HCT116 (cell line): ENCODE data around the gene APIP. TPM values are rescaled to one million over a fixed set of nuclear protein-coding genes. Genes with fewer than 3 reads are reported as not detected.
A peak's percentile ranks its signal among the peaks of the same experiment; 100 is the strongest.

Source experiments
- ATAC-seq: fragments of 200-7000 bp; cut with Tn5 transposase; 2 replicates; pipeline ENCODE4 v1.9.1; 2020; ENCODE audit warnings: mild to moderate bottlenecking, moderate library complexity
- BruUV-seq: library from RNA; stranded (reverse); fragments of 400-500 nt; replicated peaks from 2 replicates; lab custom pipeline; 2021; lab: Mats Ljungman, UMichigan
- CTCF ChIA-PET: fragments of 300-600 bp; sonication (Branson Sonifier 250); formaldehyde crosslinking; loops from one replicate; lab custom pipeline; 2021; ENCODE audit warnings: antibody characterized with exemption; lab: Charles Lee
- POLR2A ChIA-PET: fragments of 300-600, 350-600 bp; sonication (Branson Sonifier 250); formaldehyde crosslinking; loops from one replicate; lab custom pipeline; 2021; ENCODE audit warnings: antibody characterized with exemption; lab: Charles Lee
- RAD21 ChIA-PET, 2 experiments: fragments of 300-600 bp; sonication (Branson Sonifier 250); formaldehyde crosslinking; loops; one replicate each; lab custom pipeline; 2023; ENCODE audit warnings: low total read pairs in 2 of 2; ENCODE audit not compliant: uncharacterized antibody in 2 of 2, unreplicated experiment in 2 of 2, low non-redundant PET in 1 of 2; lab: Charles Lee
- DNase-seq: peaks from one replicate; pipeline ENCODE4 v3.0.0-alpha.2; 2010; ENCODE audit warnings: low read depth, low spot score
- H2AFZ ChIP-seq: fragments of 200-600 bp; shearing (Covaris generic), sonication (generic); 2 replicates; pipeline ENCODE4 v1.6.1; 2017; ENCODE audit warnings: low read depth, mixed run types, mixed read lengths, antibody characterized with exemption, low read length; ENCODE audit not compliant: poor library complexity, severe bottlenecking
- H3K27ac ChIP-seq: 2 replicates; pipeline ENCODE4 v1.5.1; 2012; ENCODE audit warnings: low read depth, low read length
- H3K27me3 ChIP-seq: fragments of 200-600 bp; sonication (generic); 2 replicates; pipeline ENCODE4 v1.6.1; 2016; ENCODE audit warnings: mixed run types, low read length, mixed read lengths; ENCODE audit not compliant: insufficient read depth
- H3K36me3 ChIP-seq, 2 experiments: fragments of 200-500 bp in 1 of 2; fragments of 200-600 bp in 1 of 2; sonication (Bioruptor generic) in 1 of 2; sonication (generic) in 1 of 2; 2 replicates each; pipeline versions ENCODE4 v1.5.1 to v1.6.1; 2014 to 2016; ENCODE audit warnings: low read length in 2 of 2, inconsistent platforms in 1 of 2, mixed read lengths in 1 of 2, mixed run types in 1 of 2; ENCODE audit not compliant: insufficient read depth in 2 of 2, control insufficient read depth in 1 of 2
- H3K4me1 ChIP-seq, 2 experiments: fragments of 200-600 bp in 1 of 2; sonication (generic) in 1 of 2; 2 replicates each; pipeline versions ENCODE4 v1.5.1 to v1.6.1; 2012 to 2017; ENCODE audit warnings: low read length in 2 of 2, inconsistent platforms in 1 of 2, mild to moderate bottlenecking in 1 of 2, mixed read lengths in 1 of 2, mixed run types in 1 of 2, moderate library complexity in 1 of 2; ENCODE audit not compliant: insufficient read depth in 2 of 2, control insufficient read depth in 1 of 2
- H3K4me2 ChIP-seq: fragments of 200-600 bp; sonication (generic); 2 replicates; pipeline ENCODE4 v1.6.1; 2017; ENCODE audit warnings: mixed run types, low read length, mixed read lengths
- H3K4me3 ChIP-seq, 2 experiments: fragments of 200-600 bp in 1 of 2; sonication (generic) in 1 of 2; replicated peaks in 1 of 2; 2 replicates each; pipeline ENCODE4 v1.5.1; 2011 to 2016; ENCODE audit warnings: low read length in 2 of 2, control low read depth in 1 of 2, low read depth in 1 of 2, mild to moderate bottlenecking in 1 of 2, mixed read lengths in 1 of 2, mixed run types in 1 of 2
- H3K79me2 ChIP-seq: fragments of 200-600 bp; sonication (generic); 2 replicates; pipeline ENCODE4 v1.6.1; 2017; ENCODE audit warnings: mild to moderate bottlenecking, mixed run types, low read length, moderate library complexity, mixed read lengths; ENCODE audit not compliant: insufficient read depth
- H3K9ac ChIP-seq: fragments of 200-600 bp; sonication (generic); 2 replicates; pipeline ENCODE4 v1.6.1; 2016; ENCODE audit warnings: low read length, mixed read lengths
- H3K9me2 ChIP-seq: fragments of 200-600 bp; sonication (generic), shearing (Covaris generic); 2 replicates; pipeline ENCODE4 v1.6.1; 2017; ENCODE audit warnings: mixed run types, mild to moderate bottlenecking, moderate library complexity; ENCODE audit not compliant: insufficient read depth
- H3K9me3 ChIP-seq, 2 experiments: fragments of 200-500 bp in 1 of 2; fragments of 200-600 bp in 1 of 2; sonication (Bioruptor generic) in 1 of 2; sonication (generic) in 1 of 2; 2 replicates each; pipeline ENCODE4 v1.6.1; 2014 to 2017; ENCODE audit warnings: low read length in 2 of 2, mixed read lengths in 2 of 2, inconsistent platforms in 1 of 2, low read depth in 1 of 2, mild to moderate bottlenecking in 1 of 2, mixed run types in 1 of 2, moderate library complexity in 1 of 2; ENCODE audit not compliant: control insufficient read depth in 1 of 2, insufficient read depth in 1 of 2
- H4K20me1 ChIP-seq: fragments of 200-600 bp; sonication (generic), shearing (Covaris generic); 2 replicates; pipeline ENCODE4 v1.6.1; 2017; ENCODE audit warnings: mixed run types, mild to moderate bottlenecking, moderate library complexity; ENCODE audit not compliant: insufficient read depth
- ATF3 ChIP-seq: IDR thresholded peaks from 2 replicates; pipeline ENCODE4 v1.6.1; 2012
- CEBPB ChIP-seq: IDR thresholded peaks from 2 replicates; pipeline ENCODE4 v1.6.1; 2012; ENCODE audit warnings: low read depth
- CTCF ChIP-seq, 3 experiments: fragments of 200-600 bp in 1 of 3; sonication (generic) in 1 of 3; IDR thresholded peaks in 2 of 3; conservative IDR thresholded peaks in 1 of 3; 2 replicates each; pipeline ENCODE4 v1.5.1; 2012 to 2017; ENCODE audit warnings: low read depth in 2 of 3, low read length in 2 of 3, antibody characterized with exemption in 1 of 3, borderline replicate concordance in 1 of 3, control low read depth in 1 of 3, mild to moderate bottlenecking in 1 of 3, mixed read lengths in 1 of 3, mixed run types in 1 of 3, moderate library complexity in 1 of 3; ENCODE audit not compliant: insufficient read depth in 1 of 3
- EZH2 ChIP-seq: fragments of 200-600 bp; sonication (generic); IDR thresholded peaks from 2 replicates; pipeline ENCODE4 v1.6.1; 2017; ENCODE audit warnings: antibody characterized with exemption, mixed run types
- POLR2AphosphoS5 ChIP-seq: IDR thresholded peaks from 2 replicates; pipeline ENCODE4 v1.6.1; 2011; ENCODE audit warnings: mild to moderate bottlenecking, low read depth, low read length, moderate library complexity
- SIN3A ChIP-seq: IDR thresholded peaks from 2 replicates; pipeline ENCODE4 v1.6.1; 2012; ENCODE audit warnings: low read depth
- TCF7L2 ChIP-seq: IDR thresholded peaks from 2 replicates; pipeline ENCODE4 v1.7.0; 2011; ENCODE audit warnings: borderline replicate concordance, inconsistent platforms; ENCODE audit not compliant: insufficient read depth, insufficient read length; ENCODE audit errors: extremely low read depth
- YY1 ChIP-seq: IDR thresholded peaks from 2 replicates; pipeline ENCODE4 v1.6.1; 2011; ENCODE audit warnings: low read length, low read depth, moderate library complexity, mild to moderate bottlenecking; ENCODE audit not compliant: insufficient replicate concordance; ENCODE audit errors: extremely low read depth
- ZFX ChIP-seq: fragments of 450-650 bp; IDR thresholded peaks from 2 replicates; pipeline ENCODE4 v1.6.1; 2017
- ZNF274 ChIP-seq: fragments of 200-500 bp; sonication (Bioruptor generic); IDR thresholded peaks from 2 replicates; pipeline ENCODE4 v1.6.1; 2014; ENCODE audit warnings: mild to moderate bottlenecking, low read depth, low read length, inconsistent platforms
- intact Hi-C: fragments of 100-400 bp; cut with micrococcal nuclease; formaldehyde crosslinking; loops from 2 replicates; pipeline ENCODE4 v1.10.0; 2022
- total RNA-seq: library from RNA; stranded (reverse); gene quantifications from one replicate; pipeline ENCODE4 v1.2.1, GENCODE V29; 2021; ENCODE audit not compliant: unreplicated experiment
- TF ChIP-seq, protein P1 (sequence below): IDR thresholded peaks from 2 replicates; pipeline ENCODE4 v1.6.1; 2012; ENCODE audit warnings: low read depth

APIP gene
- total RNA-seq, 1 experiment from 2014 or later: 41.2 TPM

DNA sequence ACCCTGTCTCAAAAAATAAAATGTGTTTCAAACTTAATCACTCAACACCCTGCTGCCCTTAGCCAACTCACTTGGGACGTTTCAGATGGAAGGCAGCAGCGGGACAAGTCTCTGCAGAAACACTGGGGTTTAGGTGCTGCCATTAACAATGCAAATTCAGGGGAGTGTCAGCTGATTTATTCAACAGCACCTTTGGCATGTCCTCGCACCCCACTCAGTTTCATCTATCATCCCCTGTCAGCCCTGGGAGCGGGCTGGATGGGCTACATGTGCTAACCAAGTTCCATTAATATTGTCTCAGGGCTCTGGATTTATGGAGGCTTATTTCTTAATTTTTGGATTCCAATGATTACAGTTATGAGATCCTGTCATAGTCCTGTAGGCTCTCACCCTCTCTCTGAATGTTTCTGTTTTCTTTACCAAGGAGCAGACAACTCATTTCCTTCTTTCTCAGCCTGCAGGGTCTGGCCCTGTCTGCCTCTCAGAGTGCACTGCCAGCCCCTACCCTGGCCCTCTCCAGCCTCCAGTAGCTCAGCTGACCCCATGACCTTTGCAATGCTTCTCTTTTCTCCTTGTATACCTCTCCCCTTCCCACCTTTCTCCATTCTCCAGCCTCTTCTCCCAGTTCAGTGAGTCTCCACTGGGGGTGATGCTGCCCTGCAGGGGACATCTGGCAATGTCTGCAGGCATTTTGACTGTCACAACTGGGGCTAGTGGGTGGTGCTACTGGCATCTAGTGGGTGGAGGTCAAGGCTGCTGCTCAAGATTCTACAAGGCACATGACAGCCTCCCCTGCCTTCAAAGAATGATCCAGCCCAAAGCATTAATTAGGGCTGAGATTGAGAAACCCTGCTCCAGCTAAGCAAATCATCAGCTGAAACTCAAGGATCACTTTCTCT lies 79.0 kb downstream of the APIP start:
- H3K4me3 ChIP-seq: no peak overlapping the region
- H3K9me3 ChIP-seq: no peaks in the 10 kb centered on the region
- H3K36me3 ChIP-seq: no peaks in the 10 kb centered on the region
- POLR2A ChIA-PET: no interaction called here
- TF ChIP-seq TCF7L2: no peak
- peak; percentile 4 to 37 (median 24); a peak in 3 of 6 replicates for TF ChIP-seq CTCF (IDR thresholded peaks at IDR 0.05 in 2 of 3, conservative IDR thresholded peaks at IDR 0.05 in 1 of 3; ENCODE audit: borderline replicate concordance in 1 of 3, insufficient read depth in 1 of 3, low read depth in 2 of 3, low read length in 2 of 3)
- TF ChIP-seq EZH2: no peak
- ATAC-seq (peak; percentile 67), DNase-seq (no peak)
- no peak overlapping the region for H2AFZ ChIP-seq
- CTCF ChIA-PET: no interaction called here
- BruUV-seq: no TSS peak
- intact Hi-C loops: no loop called here
- H3K79me2 ChIP-seq: no peaks in the 10 kb centered on the region
- H3K4me2 ChIP-seq: no peak overlapping the region
- H3K4me1 ChIP-seq: peaks cover 0 to 4% of the 10 kb centered on the region in 2 experiments; a peak in 1 of 4 replicates
- H3K9ac ChIP-seq: no peak overlapping the region
- no peaks in the 10 kb centered on the region for H3K27me3 ChIP-seq
- no peaks in the 10 kb centered on the region for H4K20me1 ChIP-seq
- RAD21 ChIA-PET: no interaction called here
- no peak overlapping the region for H3K27ac ChIP-seq
- H3K9me2 ChIP-seq: no peaks in the 10 kb centered on the region

DNA sequence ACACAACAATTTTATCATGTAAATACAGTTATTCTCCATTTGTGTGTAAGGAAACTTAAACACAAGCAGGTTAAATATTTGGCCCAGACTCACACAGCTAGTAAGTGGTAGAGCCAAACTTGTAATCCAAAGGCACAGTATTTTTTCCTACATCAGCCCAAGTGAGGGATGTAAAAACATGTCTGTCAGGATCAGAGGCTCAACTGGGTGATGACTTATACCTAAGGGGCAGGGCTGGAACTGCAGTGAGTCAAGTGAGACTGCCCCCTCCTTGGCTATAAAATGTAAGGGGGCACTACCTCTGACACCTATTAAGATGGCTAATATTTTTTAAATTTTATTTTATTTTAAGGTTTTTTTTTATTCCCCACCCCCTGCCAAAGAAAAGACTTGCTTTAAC lies 82.6 kb downstream of the APIP start:
- Histone ChIP-seq H3K4me1 (peaks cover 0 to 21% of the 10 kb centered on the region in 2 experiments; a peak in 3 of 4 replicates), H3K79me2 (no peaks in the 10 kb centered on the region), H3K27ac (no peak overlapping the region), H3K36me3 (no peaks in the 10 kb centered on the region), H4K20me1 (no peaks in the 10 kb centered on the region), H3K9me3 (no peaks in the 10 kb centered on the region), H2AFZ (no peak overlapping the region), H3K9ac (no peak overlapping the region), H3K9me2 (no peaks in the 10 kb centered on the region), H3K4me2 (no peak overlapping the region), H3K27me3 (no peaks in the 10 kb centered on the region), H3K4me3 (no peak overlapping the region)
- intact Hi-C loops: no loop called here
- BruUV-seq: no TSS peak
- POLR2A ChIA-PET: no interaction called here
- CTCF ChIA-PET: no interaction called here
- RAD21 ChIA-PET: no interaction called here
- DNase-seq (no peak), ATAC-seq (no peak)
- TF ChIP-seq YY1 (no peak), SIN3A (no peak), POLR2AphosphoS5 (no peak), ZNF274 (no peak), CEBPB (no peak), EZH2 (no peak), ZFX (no peak), ATF3 (no peak)
- TF ChIP-seq, protein P1, sequence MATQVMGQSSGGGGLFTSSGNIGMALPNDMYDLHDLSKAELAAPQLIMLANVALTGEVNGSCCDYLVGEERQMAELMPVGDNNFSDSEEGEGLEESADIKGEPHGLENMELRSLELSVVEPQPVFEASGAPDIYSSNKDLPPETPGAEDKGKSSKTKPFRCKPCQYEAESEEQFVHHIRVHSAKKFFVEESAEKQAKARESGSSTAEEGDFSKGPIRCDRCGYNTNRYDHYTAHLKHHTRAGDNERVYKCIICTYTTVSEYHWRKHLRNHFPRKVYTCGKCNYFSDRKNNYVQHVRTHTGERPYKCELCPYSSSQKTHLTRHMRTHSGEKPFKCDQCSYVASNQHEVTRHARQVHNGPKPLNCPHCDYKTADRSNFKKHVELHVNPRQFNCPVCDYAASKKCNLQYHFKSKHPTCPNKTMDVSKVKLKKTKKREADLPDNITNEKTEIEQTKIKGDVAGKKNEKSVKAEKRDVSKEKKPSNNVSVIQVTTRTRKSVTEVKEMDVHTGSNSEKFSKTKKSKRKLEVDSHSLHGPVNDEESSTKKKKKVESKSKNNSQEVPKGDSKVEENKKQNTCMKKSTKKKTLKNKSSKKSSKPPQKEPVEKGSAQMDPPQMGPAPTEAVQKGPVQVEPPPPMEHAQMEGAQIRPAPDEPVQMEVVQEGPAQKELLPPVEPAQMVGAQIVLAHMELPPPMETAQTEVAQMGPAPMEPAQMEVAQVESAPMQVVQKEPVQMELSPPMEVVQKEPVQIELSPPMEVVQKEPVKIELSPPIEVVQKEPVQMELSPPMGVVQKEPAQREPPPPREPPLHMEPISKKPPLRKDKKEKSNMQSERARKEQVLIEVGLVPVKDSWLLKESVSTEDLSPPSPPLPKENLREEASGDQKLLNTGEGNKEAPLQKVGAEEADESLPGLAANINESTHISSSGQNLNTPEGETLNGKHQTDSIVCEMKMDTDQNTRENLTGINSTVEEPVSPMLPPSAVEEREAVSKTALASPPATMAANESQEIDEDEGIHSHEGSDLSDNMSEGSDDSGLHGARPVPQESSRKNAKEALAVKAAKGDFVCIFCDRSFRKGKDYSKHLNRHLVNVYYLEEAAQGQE: no peak
